Inflammatory macrophage (primary cell): ENCODE data around the gene AKAP12.

ENCODE experiments used
- DNase-seq, 2 donors: peaks; one replicate each; pipeline ENCODE4 v3.0.0-alpha.2; 2020 to 2022

Gene AKAP12

GRCh38 chr6:151236668-151237401, 2.9 kb upstream of the AKAP12 start:
- DNase-seq = no peak

GRCh38 chr6:151240036-151240685, 394 bp downstream of the AKAP12 start:
- no peak for DNase-seq

DNA sequence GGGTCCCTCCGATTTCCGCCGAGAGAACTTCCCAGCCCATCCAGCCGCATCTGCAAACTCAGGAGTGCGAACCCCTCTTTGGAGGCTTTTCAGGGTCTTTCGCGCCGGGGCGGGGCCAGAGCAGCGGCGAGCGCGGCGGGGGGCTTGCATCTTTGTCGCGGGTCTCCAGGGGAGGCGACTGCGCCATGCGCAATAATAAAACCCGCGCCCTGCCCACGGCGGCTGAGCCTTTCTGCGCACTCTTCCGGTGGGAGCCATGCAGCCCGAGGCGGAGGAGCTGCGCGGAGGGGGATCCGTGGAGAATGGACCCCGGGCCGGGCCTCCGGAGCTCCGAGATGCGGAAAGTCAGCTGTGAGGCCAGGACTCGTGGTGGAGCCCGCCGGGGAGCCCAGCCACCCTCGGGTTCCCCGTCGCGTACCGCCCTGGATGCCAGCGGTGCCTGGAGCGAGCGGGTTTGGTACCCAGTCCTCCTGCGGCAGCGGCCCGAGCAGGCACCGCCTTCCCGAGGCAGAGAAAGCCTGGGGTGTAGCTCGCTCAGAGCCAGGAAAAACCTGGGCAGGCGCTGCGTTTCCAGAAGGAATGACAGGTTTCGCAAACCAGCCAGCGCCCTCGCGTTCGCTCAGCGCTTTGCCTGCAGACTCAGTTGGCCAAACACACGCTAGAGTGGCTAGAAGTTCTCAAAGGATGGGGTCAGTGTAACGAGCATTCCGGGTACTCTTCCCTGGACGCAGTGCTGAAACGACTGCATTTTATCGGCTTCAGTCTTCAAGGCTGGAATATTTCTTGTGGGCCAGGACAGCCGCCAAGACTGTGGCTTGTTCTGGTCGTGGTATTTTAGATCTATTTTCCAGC, 1.2 kb downstream of the AKAP12 start:
- DNase-seq = no peak

DNA sequence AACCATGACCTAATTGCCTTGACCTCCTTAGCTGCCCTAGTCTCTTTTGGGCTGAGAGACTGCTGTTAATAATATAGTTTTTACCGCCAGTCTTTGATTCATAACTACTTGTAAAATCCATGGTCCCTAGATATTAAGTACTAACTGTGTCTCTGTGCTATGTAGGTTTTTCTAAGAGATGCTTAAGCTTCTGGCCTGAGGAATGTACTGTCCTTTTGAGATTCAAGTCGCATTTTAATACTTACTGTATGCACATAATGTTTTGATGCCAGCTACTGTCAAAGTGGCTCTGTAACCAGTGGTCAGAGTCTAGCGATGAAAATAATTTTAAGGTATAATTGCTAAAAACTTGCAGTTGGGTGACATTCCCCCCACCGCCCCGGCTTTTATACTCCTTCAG, 2.1 kb downstream of the AKAP12 start:
- DNase-seq = no peak

DNA sequence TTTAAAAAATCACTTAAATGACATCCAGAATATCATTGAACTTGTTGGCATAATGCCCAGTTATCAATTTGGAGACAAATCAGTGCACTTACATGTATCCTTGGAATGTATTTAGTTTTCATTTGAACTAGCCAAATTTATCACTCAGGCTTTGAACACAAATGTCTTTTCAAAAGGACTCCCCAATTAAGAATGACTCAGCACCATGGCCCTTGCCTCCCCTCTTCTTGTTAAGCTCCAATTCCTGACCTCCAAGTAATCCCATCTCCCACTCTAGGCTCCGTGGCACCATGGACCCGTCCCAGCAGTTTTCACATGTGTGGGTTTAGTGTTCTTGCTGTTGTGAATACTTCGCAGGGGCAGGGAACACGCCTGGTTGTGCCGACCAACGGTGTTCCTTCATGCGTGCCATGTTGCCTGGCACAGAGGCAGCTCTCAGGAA, 2.7 kb downstream of the AKAP12 start:
- DNase-seq = no peak

DNA sequence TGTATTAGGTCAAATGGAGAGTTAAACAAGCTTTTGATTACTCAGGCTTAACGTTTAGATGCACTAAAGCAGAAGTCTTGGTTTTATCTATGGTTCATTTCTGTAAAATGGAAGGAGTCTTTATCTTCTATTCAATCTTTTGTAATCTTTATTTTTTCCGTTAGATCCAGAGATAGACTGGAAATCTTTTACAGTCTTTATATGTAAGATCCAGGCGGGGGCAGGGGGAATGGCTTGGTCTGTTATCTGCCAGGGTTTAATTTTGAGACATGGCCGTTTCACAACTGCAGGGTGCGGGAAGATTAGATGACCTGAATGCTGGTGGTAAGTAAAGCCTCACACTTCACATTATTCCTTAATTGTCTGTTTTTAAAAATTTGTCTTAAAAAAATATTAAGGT, 3.7 kb downstream of the AKAP12 start:
- DNase-seq = no peak

GRCh38 chr6:151247490-151247889, 7.7 kb downstream of the AKAP12 start:
- no peak for DNase-seq

- DNase-seq = no peak
Observed at GRCh38 chr6:151248295-151248694, 8.5 kb downstream of the AKAP12 start.

DNA sequence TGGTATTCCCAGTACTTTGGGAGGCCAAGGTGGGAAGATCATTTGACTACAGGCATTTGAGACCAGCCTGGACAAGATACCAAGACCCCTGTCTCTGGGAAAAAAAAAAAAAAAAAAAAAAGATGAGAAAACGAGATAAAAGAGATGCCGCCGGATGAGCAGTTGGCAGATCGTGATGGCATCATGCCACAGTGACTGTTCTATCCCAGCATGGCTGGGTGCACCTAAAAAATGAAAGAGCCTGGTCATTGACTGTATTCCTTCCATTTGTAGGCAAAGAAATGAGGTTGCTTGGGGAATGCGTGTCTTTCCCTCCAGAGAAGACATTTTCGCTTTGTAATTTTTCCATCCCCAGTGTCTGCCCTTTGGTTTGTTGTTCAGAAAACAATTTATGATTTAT, 12.9 kb downstream of the AKAP12 start:
- DNase-seq = no peak

DNA sequence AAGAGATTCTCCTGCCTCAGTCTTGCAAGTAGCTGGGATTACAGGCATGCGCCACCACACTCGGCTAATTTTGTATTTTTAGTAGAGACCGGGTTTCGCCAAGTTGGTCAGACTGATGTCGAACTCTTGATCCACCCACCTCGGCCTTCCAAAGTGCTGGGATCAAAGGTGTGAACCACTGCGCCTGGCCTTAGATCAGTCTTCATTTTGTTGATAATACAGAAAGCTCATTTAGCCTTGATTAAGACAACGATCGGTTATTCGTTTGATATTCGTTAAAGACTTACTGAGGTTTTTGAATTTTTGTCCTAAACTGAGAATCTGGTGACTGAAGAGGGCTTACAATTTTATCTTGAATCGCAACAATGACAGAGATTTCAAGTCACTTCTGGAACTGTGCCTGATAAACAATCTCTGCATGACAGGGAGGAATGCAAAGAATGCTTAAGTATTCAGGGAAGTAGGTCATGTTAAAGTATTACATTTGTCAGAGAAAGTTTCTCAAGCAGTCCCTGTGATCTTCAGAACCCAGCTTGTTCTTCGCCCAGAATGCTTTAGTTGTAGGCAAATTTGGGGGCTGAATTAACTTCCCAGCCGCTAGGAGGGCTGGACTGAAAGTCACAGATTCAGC, 14.8 kb downstream of the AKAP12 start:
- no peak for DNase-seq

DNA sequence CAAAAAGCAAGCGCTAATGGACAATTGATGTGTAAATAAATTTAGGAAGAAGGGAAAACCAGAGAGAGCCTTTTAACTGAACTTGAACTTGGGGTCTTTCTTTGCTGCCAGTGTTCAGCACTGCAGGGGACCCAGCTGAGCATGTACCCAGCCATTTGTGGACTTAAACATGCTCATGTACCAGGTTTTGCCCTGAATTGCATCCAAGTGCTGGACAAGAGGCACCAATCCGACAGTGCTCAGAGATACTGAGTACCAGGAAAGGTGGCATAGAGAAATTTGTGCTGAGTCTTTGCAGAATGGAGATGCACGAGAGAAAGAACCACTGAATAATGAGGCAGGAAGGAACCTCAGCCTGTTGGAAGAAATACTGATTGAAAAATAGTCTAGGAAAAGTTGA, 16.0 kb downstream of the AKAP12 start:
- DNase-seq = no peak

- DNase-seq = no peak
Observed at GRCh38 chr6:151257985-151258445, 18.2 kb downstream of the AKAP12 start.

DNA sequence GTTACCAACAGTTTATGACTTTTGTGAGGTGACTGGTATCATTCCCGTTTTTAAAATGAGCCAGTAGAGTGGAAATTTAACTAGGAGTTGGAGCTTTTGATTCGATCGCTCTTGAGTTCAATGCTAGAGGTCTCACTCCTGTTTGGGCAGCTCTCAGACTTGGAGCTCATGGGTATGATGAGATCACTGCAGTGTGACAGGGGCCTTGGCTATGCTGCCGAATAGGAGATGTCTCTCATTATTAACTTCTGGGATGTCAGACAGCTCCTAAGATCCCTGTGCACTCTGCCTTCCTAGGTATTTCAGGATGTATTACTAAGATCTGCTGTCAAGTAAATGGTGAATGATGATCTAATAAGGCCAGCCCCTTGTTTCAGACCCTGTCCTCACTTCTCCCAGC, 20.4 kb downstream of the AKAP12 start:
- no peak for DNase-seq

DNA sequence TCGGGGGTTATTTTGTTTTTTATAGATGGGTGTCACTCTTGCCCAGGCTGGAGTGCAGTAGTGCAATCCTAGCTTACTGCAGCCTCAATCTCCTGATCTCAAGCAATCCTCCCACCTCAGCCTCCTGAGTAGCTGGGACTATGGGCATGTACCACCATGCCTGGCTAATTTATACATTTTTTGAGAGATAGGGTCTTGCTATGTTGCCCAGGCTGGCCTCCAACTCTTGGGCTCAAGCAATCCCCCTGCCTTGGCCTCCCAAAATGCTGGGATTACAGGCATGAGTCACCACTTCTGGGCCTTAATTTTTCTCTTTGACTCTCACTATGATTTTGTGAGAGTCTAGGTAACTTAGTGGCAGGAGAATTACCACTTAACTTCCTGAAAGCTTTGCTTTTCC, 23.3 kb downstream of the AKAP12 start:
- no peak for DNase-seq

- no peak for DNase-seq
Observed at GRCh38 chr6:151263967-151264366, 24.2 kb downstream of the AKAP12 start.

GRCh38 chr6:151265282-151265681, 25.5 kb downstream of the AKAP12 start:
- DNase-seq = no peak

GRCh38 chr6:151269321-151269995, 29.7 kb downstream of the AKAP12 start:
- no peak for DNase-seq

GRCh38 chr6:151275121-151275520, 35.4 kb downstream of the AKAP12 start:
- DNase-seq = no peak

DNA sequence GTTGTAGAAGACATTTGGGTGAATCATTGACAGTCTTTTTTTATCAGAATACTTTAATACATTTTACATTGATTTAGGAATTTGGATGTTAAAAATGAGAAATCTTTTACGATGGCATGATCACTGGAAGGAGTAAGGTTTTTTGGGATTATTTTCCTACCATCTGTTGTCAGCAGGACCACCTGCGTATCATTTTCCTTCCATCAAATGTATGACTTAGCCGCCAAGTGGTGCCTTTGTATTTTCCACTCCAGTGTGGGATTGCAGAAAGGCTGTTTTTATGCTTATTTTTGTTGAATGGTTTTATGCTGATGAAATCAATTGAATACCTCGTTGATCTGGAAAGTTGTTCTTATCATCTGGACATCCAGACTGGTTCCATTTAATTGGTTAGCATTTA, 35.8 kb downstream of the AKAP12 start:
- no peak for DNase-seq

DNA sequence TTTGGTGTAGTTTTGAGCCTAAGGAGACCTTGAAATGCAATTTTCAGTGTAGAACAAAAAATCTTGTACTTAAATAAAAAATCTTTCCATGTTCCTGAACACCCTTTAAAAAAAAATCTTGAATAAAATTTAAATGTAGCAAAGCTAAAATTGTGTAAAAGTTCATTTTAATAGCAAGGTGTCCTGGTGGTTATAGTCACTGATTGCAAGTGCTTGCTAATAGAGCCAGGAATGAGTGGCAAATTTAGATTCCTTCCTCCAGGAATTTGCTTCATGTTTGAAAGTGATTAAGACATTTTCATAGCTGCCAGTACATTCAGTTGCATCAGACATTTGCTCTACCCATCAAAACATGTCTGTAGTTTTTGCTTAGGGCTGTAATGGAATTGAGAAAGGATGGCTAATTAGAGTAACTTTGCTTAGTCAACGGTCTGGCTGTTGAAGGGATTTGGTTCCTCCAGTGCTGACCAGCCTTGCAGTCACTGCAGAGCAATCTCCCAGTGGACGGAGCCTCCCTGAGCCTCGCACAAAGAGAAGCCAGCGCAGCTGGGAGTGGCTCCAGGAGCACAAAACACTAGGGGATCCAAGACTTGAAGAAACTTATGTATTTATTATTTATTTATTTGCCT, 36.5 kb downstream of the AKAP12 start:
- DNase-seq = no peak

DNA sequence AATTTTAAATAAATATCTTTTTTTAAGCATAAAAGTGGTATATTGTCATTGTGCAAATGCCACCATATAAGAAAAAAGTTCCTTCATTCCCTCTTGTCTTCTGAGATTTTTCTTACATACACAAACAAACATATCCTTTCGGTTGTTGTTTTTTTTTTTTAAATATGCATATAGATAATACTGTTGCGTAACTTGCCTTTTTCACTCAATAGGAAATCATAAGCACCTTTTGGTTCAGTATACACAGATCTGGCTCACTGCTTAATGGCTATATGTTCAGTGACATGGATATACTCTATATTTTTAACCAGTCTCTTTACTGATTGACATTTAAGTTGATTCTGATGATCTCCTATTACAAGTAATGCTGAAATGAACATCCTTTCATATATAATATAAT, 40.1 kb downstream of the AKAP12 start:
- no peak for DNase-seq

DNA sequence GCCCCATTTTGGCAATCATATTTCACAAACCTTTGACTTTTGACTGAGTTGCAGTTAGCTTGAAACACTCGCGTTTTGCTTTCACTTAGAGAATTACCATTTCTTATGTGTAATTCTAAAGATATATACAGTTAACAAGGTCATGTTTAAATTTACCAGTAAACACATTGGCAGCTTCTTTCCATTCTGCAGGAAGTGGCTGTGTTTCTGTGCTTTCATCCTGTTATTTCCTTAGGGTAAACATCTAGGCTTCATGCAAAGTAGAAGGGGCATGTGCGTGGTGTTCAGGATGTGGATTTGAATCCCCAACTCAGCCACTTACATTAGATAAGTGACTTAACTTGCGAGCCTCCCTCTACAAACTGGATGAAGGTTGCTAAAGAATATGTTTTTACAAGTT, 41.1 kb downstream of the AKAP12 start:
- no peak for DNase-seq
